Stimulated activated CD8-positive, alpha-beta memory T cell treated with anti-CD3 and anti-CD28 coated beads, Interleukin-7, amount 100 ng/mL, for 48 hours (primary cell): ENCODE results near the gene SRPK2.
"Not testable (repeated sequence)": the region's sequence is repeated elsewhere in the genome, so short reads cannot be mapped to it uniquely, and the experiment has no call there.

Experiments
- DNase-seq, 2 donors: peaks; one replicate each; pipeline ENCODE4 v3.0.0-alpha.2; 2020; ENCODE audit warnings: low read depth in 1 of 2; ENCODE audit errors: extremely low read depth in 1 of 2

The SRPK2 gene

GRCh38 chr7:105377903-105378302 is 10.8 kb downstream of the SRPK2 start:
- no peak for DNase-seq

GRCh38 chr7:105376908-105377533 is 11.7 kb downstream of the SRPK2 start:
- no peak for DNase-seq

- DNase-seq, result no peak
Observed at GRCh38 chr7:105369944-105370343, 18.8 kb downstream of the SRPK2 start.

- DNase-seq, result no peak
Observed at GRCh38 chr7:105367458-105367857, 21.3 kb downstream of the SRPK2 start.

- no peak for DNase-seq
Observed at GRCh38 chr7:105365541-105366534, 22.9 kb downstream of the SRPK2 start.

GRCh38 chr7:105364684-105365083 is 24.0 kb downstream of the SRPK2 start:
- DNase-seq, result no peak

- DNase-seq, result not testable (repeated sequence)
Observed at GRCh38 chr7:105363657-105364056, 25.1 kb downstream of the SRPK2 start.

- DNase-seq, result not testable (repeated sequence)
Observed at GRCh38 chr7:105362685-105363084, 26.0 kb downstream of the SRPK2 start.

- DNase-seq, result not testable (repeated sequence)
Observed at GRCh38 chr7:105361995-105362394, 26.7 kb downstream of the SRPK2 start.

- DNase-seq, result not testable (repeated sequence)
Observed at GRCh38 chr7:105360149-105360548, 28.6 kb downstream of the SRPK2 start.

GRCh38 chr7:105355701-105356100 is 33.0 kb downstream of the SRPK2 start:
- no peak for DNase-seq

GRCh38 chr7:105354383-105354782 is 34.3 kb downstream of the SRPK2 start:
- DNase-seq, result no peak

GRCh38 chr7:105353752-105354328 is 34.9 kb downstream of the SRPK2 start:
- no peak for DNase-seq

GRCh38 chr7:105352901-105353668 is 35.6 kb downstream of the SRPK2 start:
- no peak for DNase-seq

GRCh38 chr7:105352018-105352612 is 36.6 kb downstream of the SRPK2 start:
- DNase-seq, result peak; percentile 6 to 36

- no peak for DNase-seq
Observed at GRCh38 chr7:105350906-105351305, 37.8 kb downstream of the SRPK2 start.

- DNase-seq, result not testable (repeated sequence)
Observed at GRCh38 chr7:105348177-105348576, 40.5 kb downstream of the SRPK2 start.

- DNase-seq, result no peak
Observed at GRCh38 chr7:105346593-105347322, 42.0 kb downstream of the SRPK2 start.

GRCh38 chr7:105346138-105346537 is 42.6 kb downstream of the SRPK2 start:
- DNase-seq, result no peak

GRCh38 chr7:105345725-105346124 is 43.0 kb downstream of the SRPK2 start:
- DNase-seq, result no peak
